Uterus (tissue), 2 donors: Measurements from ENCODE around the gene AIFM2.
"Not testable (repeated sequence)": the region's sequence is repeated elsewhere in the genome, so short reads cannot be mapped to it uniquely, and the experiment has no call there.

Source experiments
- POLR2A ChIP-seq, 2 donors: fragments of 450-650 bp; IDR thresholded peaks; one replicate each; pipeline ENCODE4 v1.6.1; 2016; ENCODE audit warnings: antibody characterized with exemption in 2 of 2, mild to moderate bottlenecking in 1 of 2, moderate library complexity in 1 of 2
- TF ChIP-seq, protein P1 (sequence below), 4 experiments: fragments of 200-600 bp in 2 of 4; fragments of 450-650 bp in 2 of 4; sonication (generic) in 2 of 4; IDR thresholded peaks; one replicate each; pipeline ENCODE4 v1.5.1; 2016 to 2019; ENCODE audit warnings: antibody characterized with exemption in 4 of 4, mild to moderate bottlenecking in 2 of 4, moderate library complexity in 1 of 4

DNA sequence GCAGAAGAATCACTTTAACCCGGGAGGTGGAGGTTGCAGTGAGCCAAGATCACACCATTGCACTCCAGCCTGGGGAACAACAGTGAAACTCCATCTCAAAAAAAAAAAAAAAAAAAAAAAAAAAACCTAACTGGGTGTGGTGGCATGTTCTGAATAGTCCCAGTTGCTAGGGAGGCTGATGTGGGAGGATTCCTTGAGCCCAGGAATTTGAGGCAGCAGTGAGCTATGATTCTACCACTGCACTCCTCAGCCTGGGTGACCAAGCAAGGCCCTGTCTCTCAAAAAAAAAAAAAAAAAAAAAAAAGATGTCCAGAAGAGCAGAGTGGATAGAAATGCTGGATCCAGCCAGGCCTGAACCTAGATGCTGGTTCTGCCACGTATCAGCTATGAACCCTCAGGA, 51.8 kb downstream of the AIFM2 start:
- TF ChIP-seq POLR2A (IDR thresholded peaks at IDR 0.05), result not testable (repeated sequence)
- TF ChIP-seq, protein P1, sequence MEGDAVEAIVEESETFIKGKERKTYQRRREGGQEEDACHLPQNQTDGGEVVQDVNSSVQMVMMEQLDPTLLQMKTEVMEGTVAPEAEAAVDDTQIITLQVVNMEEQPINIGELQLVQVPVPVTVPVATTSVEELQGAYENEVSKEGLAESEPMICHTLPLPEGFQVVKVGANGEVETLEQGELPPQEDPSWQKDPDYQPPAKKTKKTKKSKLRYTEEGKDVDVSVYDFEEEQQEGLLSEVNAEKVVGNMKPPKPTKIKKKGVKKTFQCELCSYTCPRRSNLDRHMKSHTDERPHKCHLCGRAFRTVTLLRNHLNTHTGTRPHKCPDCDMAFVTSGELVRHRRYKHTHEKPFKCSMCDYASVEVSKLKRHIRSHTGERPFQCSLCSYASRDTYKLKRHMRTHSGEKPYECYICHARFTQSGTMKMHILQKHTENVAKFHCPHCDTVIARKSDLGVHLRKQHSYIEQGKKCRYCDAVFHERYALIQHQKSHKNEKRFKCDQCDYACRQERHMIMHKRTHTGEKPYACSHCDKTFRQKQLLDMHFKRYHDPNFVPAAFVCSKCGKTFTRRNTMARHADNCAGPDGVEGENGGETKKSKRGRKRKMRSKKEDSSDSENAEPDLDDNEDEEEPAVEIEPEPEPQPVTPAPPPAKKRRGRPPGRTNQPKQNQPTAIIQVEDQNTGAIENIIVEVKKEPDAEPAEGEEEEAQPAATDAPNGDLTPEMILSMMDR (IDR thresholded peaks at IDR 0.05), result not testable (repeated sequence)
